Calu3 (cell line): Measurements from ENCODE around the gene GRIK2. TPM values are rescaled to one million over a fixed set of nuclear protein-coding genes. Genes with fewer than 3 reads are reported as not detected.

ENCODE experiments used
- BruUV-seq: library from RNA; stranded (reverse); fragments of 400-500 nt; replicated peaks from 2 replicates; lab custom pipeline; 2021; lab: Mats Ljungman, UMichigan
- CTCF ChIA-PET: fragments of 300-600 bp; sonication (Branson Sonifier 250); formaldehyde crosslinking; loops from one replicate; lab custom pipeline; 2022; ENCODE audit warnings: antibody characterized with exemption; lab: Charles Lee
- DNase-seq: peaks from one replicate; pipeline ENCODE4 v3.0.0; 2022
- H3K27ac Mint-ChIP-seq: one replicate; pipeline ENCODE4 v1.8.0; 2022; ENCODE audit warnings: mixed read lengths; ENCODE audit not compliant: unreplicated experiment
- H3K27me3 Mint-ChIP-seq: one replicate; pipeline ENCODE4 v1.8.0; 2022; ENCODE audit warnings: mixed read lengths; ENCODE audit not compliant: unreplicated experiment
- H3K36me3 Mint-ChIP-seq: one replicate; pipeline ENCODE4 v1.8.0; 2022; ENCODE audit warnings: mild to moderate bottlenecking, moderate library complexity, mixed read lengths; ENCODE audit not compliant: insufficient read depth, unreplicated experiment
- H3K4me1 Mint-ChIP-seq: one replicate; pipeline ENCODE4 v1.8.0; 2022; ENCODE audit warnings: mild to moderate bottlenecking, low read depth, mixed read lengths; ENCODE audit not compliant: unreplicated experiment
- H3K4me3 Mint-ChIP-seq: one replicate; pipeline ENCODE4 v1.8.0; 2022; ENCODE audit warnings: mild to moderate bottlenecking, low read depth, moderate library complexity, mixed read lengths; ENCODE audit not compliant: unreplicated experiment
- H3K9me3 Mint-ChIP-seq: one replicate; pipeline ENCODE4 v1.8.0; 2022; ENCODE audit warnings: low read depth, mixed read lengths; ENCODE audit not compliant: unreplicated experiment
- intact Hi-C: fragments of 100-400 bp; cut with micrococcal nuclease; formaldehyde crosslinking; loops from one replicate; pipeline ENCODE4 v1.10.0; 2022; ENCODE audit not compliant: unreplicated experiment
- total RNA-seq: library from RNA; stranded (reverse); gene quantifications from 2 replicates; pipeline ENCODE4 v1.2.3, GENCODE V29; 2022
- TF ChIP-seq, protein P1 (sequence below): fragments of 200-600 bp; IDR thresholded peaks from one replicate; pipeline ENCODE4 v1.8.0; 2022; ENCODE audit warnings: antibody characterized with exemption; ENCODE audit not compliant: unreplicated experiment

GRIK2 gene
- total RNA-seq, 1 experiment from 2014 or later: 3.3 TPM

DNA sequence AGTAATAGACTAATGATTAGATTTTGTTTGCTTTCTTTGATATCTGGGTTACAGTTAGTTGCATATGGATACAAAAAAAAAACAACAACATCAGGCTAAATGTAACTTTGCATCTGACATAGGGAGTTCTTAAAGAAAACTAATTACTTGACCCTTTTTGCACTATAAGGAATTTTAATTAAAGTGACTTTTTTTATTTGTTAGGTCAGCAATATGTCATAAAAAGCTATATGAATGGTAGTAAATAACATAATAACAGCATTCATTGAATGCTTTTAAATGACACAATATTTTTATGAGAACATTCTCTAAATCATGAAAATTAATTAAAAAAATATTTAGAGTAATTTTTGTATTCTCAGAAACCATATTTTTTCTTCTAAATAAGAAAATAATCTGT, 183.6 kb downstream of the GRIK2 start:
- Mint-ChIP-seq H3K27me3 (no peaks in the 10 kb centered on the region), H3K27ac (no peak overlapping the region), H3K9me3 (peaks cover 5% of the 10 kb centered on the region), H3K4me1 (peaks cover 5% of the 10 kb centered on the region), H3K4me3 (no peak overlapping the region), H3K36me3 (no peaks in the 10 kb centered on the region)
- intact Hi-C loops: loop anchor here (10.0 kb wide), 1 partner anchor 228 kb away; no protein-coding TSS in a partner anchor
- DNase-seq: no peak
- TF ChIP-seq, protein P1, sequence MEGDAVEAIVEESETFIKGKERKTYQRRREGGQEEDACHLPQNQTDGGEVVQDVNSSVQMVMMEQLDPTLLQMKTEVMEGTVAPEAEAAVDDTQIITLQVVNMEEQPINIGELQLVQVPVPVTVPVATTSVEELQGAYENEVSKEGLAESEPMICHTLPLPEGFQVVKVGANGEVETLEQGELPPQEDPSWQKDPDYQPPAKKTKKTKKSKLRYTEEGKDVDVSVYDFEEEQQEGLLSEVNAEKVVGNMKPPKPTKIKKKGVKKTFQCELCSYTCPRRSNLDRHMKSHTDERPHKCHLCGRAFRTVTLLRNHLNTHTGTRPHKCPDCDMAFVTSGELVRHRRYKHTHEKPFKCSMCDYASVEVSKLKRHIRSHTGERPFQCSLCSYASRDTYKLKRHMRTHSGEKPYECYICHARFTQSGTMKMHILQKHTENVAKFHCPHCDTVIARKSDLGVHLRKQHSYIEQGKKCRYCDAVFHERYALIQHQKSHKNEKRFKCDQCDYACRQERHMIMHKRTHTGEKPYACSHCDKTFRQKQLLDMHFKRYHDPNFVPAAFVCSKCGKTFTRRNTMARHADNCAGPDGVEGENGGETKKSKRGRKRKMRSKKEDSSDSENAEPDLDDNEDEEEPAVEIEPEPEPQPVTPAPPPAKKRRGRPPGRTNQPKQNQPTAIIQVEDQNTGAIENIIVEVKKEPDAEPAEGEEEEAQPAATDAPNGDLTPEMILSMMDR: no peak
- BruUV-seq: no TSS peak
- CTCF ChIA-PET: no interaction called here

DNA sequence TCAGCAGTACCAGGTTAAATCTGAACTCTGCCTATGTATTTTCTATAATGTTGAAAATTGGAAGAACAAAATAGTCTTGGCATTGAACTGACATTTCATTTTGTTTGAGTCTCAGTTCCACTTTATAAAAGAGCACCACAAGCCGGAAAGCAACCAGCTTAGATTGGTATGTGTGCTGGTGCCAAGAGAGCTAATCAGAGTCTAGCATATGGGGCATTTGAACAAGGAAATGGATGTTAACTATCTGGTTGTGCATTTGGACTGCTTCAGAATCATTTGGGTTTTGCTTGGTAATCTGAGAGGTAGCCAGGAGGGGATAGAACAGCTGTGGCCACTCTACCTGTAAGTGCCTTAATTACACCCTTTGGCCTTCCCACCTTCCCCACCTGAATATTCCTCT, 184.8 kb downstream of the GRIK2 start:
- Mint-ChIP-seq H3K4me3 (no peak overlapping the region), H3K4me1 (no peaks in the 10 kb centered on the region), H3K9me3 (peaks cover 5% of the 10 kb centered on the region), H3K36me3 (no peaks in the 10 kb centered on the region), H3K27me3 (no peaks in the 10 kb centered on the region), H3K27ac (no peak overlapping the region)
- CTCF ChIA-PET: no interaction called here
- no peak for DNase-seq
- intact Hi-C loops: loop anchor here (10.0 kb wide), 1 partner anchor 226 kb away; no protein-coding TSS in a partner anchor
- TF ChIP-seq, protein P1: no peak
- no TSS peak for BruUV-seq

DNA sequence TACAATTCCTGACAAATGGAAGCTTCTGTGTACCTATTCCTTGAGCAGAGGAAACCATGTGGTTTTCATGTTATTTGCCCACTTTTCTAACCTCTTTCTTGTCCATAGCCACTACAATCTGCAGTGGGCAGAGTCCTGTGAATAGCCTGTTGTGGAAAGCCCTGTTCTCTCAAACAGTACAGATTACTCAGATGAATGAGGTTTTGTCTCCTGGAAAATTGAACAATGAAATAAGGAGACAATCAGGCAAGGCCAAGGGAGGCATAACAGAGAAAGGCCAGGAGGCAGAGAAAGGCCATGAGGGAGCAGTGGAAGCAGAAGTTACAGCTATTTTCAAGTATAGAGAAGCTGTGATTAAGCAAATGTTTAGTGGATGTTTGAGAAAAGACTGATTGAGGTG, 189.3 kb downstream of the GRIK2 start:
- Mint-ChIP-seq H3K9me3 (peaks cover 5% of the 10 kb centered on the region), H3K27me3 (no peaks in the 10 kb centered on the region), H3K27ac (no peak overlapping the region), H3K4me1 (no peaks in the 10 kb centered on the region), H3K36me3 (no peaks in the 10 kb centered on the region), H3K4me3 (no peak overlapping the region)
- DNase-seq: no peak
- TF ChIP-seq, protein P1: no peak
- CTCF ChIA-PET: no interaction called here
- no TSS peak for BruUV-seq
- intact Hi-C loops: no loop called here

DNA sequence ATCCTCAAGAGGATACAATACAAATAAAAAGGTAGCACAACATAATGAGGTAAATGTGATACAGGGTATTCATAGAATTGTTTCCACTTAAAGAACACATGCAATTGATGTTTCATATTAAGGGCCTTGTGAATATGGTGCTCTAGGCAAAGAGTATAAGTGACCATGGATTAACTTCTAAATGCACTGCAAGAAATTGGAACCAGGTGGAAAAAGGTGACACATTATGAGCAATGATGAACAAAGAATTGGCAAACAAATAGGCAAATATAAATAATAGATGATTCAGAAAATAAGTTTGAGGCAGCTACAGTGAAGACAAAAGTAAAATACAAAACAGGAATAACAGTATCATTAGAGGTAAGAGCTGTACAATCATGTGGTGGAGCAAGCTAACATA, 192.0 kb downstream of the GRIK2 start:
- Mint-ChIP-seq H3K27ac (no peak overlapping the region), H3K36me3 (no peaks in the 10 kb centered on the region), H3K4me1 (no peaks in the 10 kb centered on the region), H3K4me3 (no peak overlapping the region), H3K9me3 (peaks cover 2% of the 10 kb centered on the region), H3K27me3 (no peaks in the 10 kb centered on the region)
- BruUV-seq: no TSS peak
- TF ChIP-seq, protein P1: no peak
- CTCF ChIA-PET: no interaction called here
- DNase-seq: no peak
- intact Hi-C loops: no loop called here
